ENCODE measurements around the gene IKZF3.
"Not testable (repeated sequence)": the region's sequence is repeated elsewhere in the genome, so short reads cannot be mapped to it uniquely, and the experiment has no call there.

Gene IKZF3

DNA sequence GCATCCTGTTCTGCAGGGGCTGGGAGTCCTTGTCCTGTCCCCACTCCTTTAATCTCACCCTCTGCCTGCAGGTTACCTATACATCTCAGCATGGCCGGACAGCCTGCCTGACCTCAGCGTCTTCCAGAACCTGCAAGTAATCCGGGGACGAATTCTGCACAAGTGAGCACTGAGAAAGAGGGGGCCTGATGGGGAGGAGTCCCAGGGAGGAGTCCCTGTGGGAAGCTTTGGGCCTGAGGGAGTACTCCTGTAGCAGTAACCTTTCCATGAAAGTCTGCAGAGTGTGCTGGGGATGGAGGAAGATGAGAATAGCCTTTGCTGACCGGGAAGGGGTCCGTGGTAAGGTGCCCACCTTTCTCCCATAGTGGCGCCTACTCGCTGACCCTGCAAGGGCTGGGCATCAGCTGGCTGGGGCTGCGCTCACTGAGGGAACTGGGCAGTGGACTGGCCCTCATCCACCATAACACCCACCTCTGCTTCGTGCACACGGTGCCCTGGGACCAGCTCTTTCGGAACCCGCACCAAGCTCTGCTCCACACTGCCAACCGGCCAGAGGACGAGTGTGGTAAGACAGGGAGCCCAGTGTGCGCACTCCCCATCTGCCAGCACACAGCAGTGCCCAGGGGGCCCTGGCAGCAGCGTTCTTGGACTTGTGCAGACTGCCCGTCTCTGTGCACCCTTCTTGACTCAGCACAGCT is 148.6 kb downstream of the IKZF3 start:
- H3K36me3 ChIP-seq (ENCODE audit: insufficient read depth, low read length): no peaks in the 10 kb centered on the region
- no peaks in the 10 kb centered on the region for H3K27me3 ChIP-seq (ENCODE audit: insufficient read depth, low read length, poor library complexity)
- no peak for ATAC-seq (ENCODE audit: insufficient read depth, low read depth)
- no peaks in the 10 kb centered on the region for H3K79me2 ChIP-seq (ENCODE audit: insufficient read depth, low read length)
- no peaks in the 10 kb centered on the region for H4K20me1 ChIP-seq (ENCODE audit: insufficient read depth, low read length)
- H3K4me2 ChIP-seq (ENCODE audit: insufficient read depth, low read length): no peak overlapping the region
- H3K9me3 ChIP-seq (ENCODE audit: insufficient read depth, low read length, severe bottlenecking): no peaks in the 10 kb centered on the region
- TF ChIP-seq EZH2 (IDR thresholded peaks at IDR 0.05; ENCODE audit: borderline replicate concordance, low read depth, low read length, severe bottlenecking): no peak
- TF ChIP-seq, protein P1, sequence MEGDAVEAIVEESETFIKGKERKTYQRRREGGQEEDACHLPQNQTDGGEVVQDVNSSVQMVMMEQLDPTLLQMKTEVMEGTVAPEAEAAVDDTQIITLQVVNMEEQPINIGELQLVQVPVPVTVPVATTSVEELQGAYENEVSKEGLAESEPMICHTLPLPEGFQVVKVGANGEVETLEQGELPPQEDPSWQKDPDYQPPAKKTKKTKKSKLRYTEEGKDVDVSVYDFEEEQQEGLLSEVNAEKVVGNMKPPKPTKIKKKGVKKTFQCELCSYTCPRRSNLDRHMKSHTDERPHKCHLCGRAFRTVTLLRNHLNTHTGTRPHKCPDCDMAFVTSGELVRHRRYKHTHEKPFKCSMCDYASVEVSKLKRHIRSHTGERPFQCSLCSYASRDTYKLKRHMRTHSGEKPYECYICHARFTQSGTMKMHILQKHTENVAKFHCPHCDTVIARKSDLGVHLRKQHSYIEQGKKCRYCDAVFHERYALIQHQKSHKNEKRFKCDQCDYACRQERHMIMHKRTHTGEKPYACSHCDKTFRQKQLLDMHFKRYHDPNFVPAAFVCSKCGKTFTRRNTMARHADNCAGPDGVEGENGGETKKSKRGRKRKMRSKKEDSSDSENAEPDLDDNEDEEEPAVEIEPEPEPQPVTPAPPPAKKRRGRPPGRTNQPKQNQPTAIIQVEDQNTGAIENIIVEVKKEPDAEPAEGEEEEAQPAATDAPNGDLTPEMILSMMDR (IDR thresholded peaks at IDR 0.05; ENCODE audit: borderline replicate concordance, extremely low read depth, low read length, poor library complexity, severe bottlenecking): no peak
- H3K27ac ChIP-seq (ENCODE audit: low read length): no peak overlapping the region
- no peaks in the 10 kb centered on the region for H3K4me1 ChIP-seq (ENCODE audit: insufficient read depth, low read length)
- no peak overlapping the region for H3K9ac ChIP-seq (ENCODE audit: low read depth, low read length)
- no peak overlapping the region for H2AFZ ChIP-seq (ENCODE audit: low read depth, low read length)
- DNase-seq: no peak
- no peak overlapping the region for H3K4me3 ChIP-seq (ENCODE audit: low read depth in 1 of 2, low read length in 2 of 2)

DNA sequence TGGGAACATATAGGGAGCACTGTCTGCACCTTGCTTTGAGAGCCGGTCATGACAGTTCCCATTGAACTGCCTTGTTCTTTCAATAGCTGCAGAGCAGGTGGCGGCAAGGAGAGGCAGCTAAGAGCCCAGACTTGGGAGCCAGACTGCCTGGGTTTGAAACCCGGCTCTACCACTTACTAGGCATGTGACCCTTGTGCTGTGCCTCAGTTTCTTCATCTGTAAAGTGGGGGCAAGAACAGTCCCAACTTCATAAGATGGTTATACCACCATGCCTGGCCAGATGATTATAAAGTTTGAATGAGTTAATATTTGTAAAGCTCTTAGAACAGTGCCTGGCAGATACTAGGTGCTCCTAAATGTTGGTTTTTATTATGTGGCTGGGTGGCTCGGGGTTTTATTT is 149.9 kb downstream of the IKZF3 start:
- Histone ChIP-seq H3K36me3 (ENCODE audit: insufficient read depth, low read length) (no peaks in the 10 kb centered on the region), H2AFZ (ENCODE audit: low read depth, low read length) (no peak overlapping the region), H3K9me3 (ENCODE audit: insufficient read depth, low read length, severe bottlenecking) (no peaks in the 10 kb centered on the region), H3K4me1 (ENCODE audit: insufficient read depth, low read length) (no peaks in the 10 kb centered on the region), H4K20me1 (ENCODE audit: insufficient read depth, low read length) (no peaks in the 10 kb centered on the region), H3K4me3 (ENCODE audit: low read depth in 1 of 2, low read length in 2 of 2) (no peak overlapping the region), H3K9ac (ENCODE audit: low read depth, low read length) (no peak overlapping the region), H3K27me3 (ENCODE audit: insufficient read depth, low read length, poor library complexity) (no peaks in the 10 kb centered on the region), H3K4me2 (ENCODE audit: insufficient read depth, low read length) (no peak overlapping the region), H3K27ac (ENCODE audit: low read length) (no peak overlapping the region), H3K79me2 (ENCODE audit: insufficient read depth, low read length) (no peaks in the 10 kb centered on the region)
- DNase-seq: no peak
- ATAC-seq (ENCODE audit: insufficient read depth, low read depth): no peak
- no peak for TF ChIP-seq EZH2 (IDR thresholded peaks at IDR 0.05; ENCODE audit: borderline replicate concordance, low read depth, low read length, severe bottlenecking)
- TF ChIP-seq, protein P1 (IDR thresholded peaks at IDR 0.05; ENCODE audit: borderline replicate concordance, extremely low read depth, low read length, poor library complexity, severe bottlenecking): no peak

DNA sequence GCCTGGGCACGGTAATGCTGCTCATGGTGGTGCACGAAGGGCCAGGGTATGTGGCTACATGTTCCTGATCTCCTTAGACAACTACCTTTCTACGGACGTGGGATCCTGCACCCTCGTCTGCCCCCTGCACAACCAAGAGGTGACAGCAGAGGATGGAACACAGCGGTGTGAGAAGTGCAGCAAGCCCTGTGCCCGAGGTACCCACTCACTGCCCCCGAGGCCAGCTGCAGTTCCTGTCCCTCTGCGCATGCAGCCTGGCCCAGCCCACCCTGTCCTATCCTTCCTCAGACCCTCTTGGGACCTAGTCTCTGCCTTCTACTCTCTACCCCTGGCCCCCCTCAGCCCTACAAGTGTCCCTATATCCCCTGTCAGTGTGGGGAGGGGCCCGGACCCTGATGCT is 152.3 kb downstream of the IKZF3 start:
- ATAC-seq (ENCODE audit: insufficient read depth, low read depth): no peak

DNA sequence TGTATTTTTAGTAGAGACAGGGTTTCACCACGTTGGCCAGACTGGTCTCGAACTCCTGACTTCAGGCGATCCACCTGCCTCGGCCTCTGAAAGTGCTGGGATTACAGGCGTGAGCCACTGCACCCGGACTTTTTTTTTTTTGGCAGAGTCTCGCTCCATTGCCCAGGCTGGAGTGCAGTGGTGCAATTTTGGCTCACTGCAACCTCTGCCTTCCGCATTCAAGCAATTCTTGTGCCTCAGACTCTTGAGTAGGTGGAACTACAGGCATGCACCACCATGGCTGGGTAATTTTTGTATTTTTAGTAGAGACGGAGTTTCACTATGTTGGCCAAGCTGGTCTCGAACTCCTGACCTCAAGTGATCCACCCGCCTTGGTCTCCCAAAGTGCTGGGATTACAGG is 153.0 kb downstream of the IKZF3 start:
- H3K36me3 ChIP-seq (ENCODE audit: insufficient read depth, low read length); H3K4me2 ChIP-seq (ENCODE audit: insufficient read depth, low read length): not testable (repeated sequence)

More for the DNA sequence above, 152.3 kb downstream of the IKZF3 start:
- Histone ChIP-seq H3K4me2 (ENCODE audit: insufficient read depth, low read length) (no peak overlapping the region), H3K4me1 (ENCODE audit: insufficient read depth, low read length) (no peaks in the 10 kb centered on the region), H3K36me3 (ENCODE audit: insufficient read depth, low read length) (no peaks in the 10 kb centered on the region), H3K27ac (ENCODE audit: low read length) (no peak overlapping the region), H2AFZ (ENCODE audit: low read depth, low read length) (no peak overlapping the region), H3K9me3 (ENCODE audit: insufficient read depth, low read length, severe bottlenecking) (no peaks in the 10 kb centered on the region), H3K79me2 (ENCODE audit: insufficient read depth, low read length) (no peaks in the 10 kb centered on the region), H3K27me3 (ENCODE audit: insufficient read depth, low read length, poor library complexity) (no peaks in the 10 kb centered on the region), H3K4me3 (ENCODE audit: low read depth in 1 of 2, low read length in 2 of 2) (no peak overlapping the region), H3K9ac (ENCODE audit: low read depth, low read length) (no peak overlapping the region), H4K20me1 (ENCODE audit: insufficient read depth, low read length) (no peaks in the 10 kb centered on the region)
- DNase-seq: no peak
- TF ChIP-seq, protein P1 (IDR thresholded peaks at IDR 0.05; ENCODE audit: borderline replicate concordance, extremely low read depth, low read length, poor library complexity, severe bottlenecking): no peak
- no peak for TF ChIP-seq EZH2 (IDR thresholded peaks at IDR 0.05; ENCODE audit: borderline replicate concordance, low read depth, low read length, severe bottlenecking)

More for the DNA sequence above, 153.0 kb downstream of the IKZF3 start:
- H2AFZ ChIP-seq (ENCODE audit: low read depth, low read length); H4K20me1 ChIP-seq (ENCODE audit: insufficient read depth, low read length); H3K9ac ChIP-seq (ENCODE audit: low read depth, low read length); ATAC-seq (ENCODE audit: insufficient read depth, low read depth); H3K4me3 ChIP-seq (ENCODE audit: low read depth in 1 of 2, low read length in 2 of 2); DNase-seq; H3K9me3 ChIP-seq (ENCODE audit: insufficient read depth, low read length, severe bottlenecking); H3K27ac ChIP-seq (ENCODE audit: low read length); H3K4me1 ChIP-seq (ENCODE audit: insufficient read depth, low read length); H3K27me3 ChIP-seq (ENCODE audit: insufficient read depth, low read length, poor library complexity); H3K79me2 ChIP-seq (ENCODE audit: insufficient read depth, low read length): not testable (repeated sequence)
